ENCODE results near the gene KIF5C.

Gene KIF5C

DNA sequence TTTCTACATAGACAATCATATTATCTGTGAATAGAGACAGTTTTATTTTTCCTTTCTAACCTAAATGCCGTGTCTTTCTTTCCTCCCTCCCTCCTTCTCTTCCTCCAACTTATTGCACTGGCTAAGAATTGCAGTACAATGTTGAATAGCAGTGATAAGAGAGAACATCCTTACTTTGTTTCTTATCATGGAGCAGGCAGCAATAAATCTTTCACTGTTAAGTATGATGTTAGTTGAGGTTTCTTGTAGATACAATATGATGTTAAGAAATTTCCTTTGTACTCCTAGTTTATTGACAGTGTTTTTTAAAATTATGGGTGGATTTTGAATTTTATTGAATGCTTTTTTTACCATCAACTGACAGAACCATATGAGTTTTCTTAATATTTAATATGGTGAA, 169.5 kb downstream of the KIF5C start:
- Histone ChIP-seq H3K36me3 (ENCODE audit: insufficient read depth, insufficient read length, low read length) (no peaks in the 10 kb centered on the region), H3K9me3 (ENCODE audit: insufficient read depth, low read length) (peaks cover 8% of the 10 kb centered on the region; the same call in 1 of the 2 replicates), H3K4me3 (ENCODE audit: insufficient read length, low read depth) (no peak overlapping the region), H3K27me3 (ENCODE audit: insufficient read depth, insufficient read length) (peaks cover 5% of the 10 kb centered on the region), H3K9ac (ENCODE audit: insufficient read length, low read depth) (no peak overlapping the region), H3K4me1 (ENCODE audit: insufficient read depth, insufficient read length) (no peaks in the 10 kb centered on the region)
- no peak for DNase-seq (ENCODE audit: low read depth, low spot score)
- TF ChIP-seq ZNF274 (IDR thresholded peaks at IDR 0.05; ENCODE audit: low read depth, low read length), result no peak
- TF ChIP-seq YY1 (IDR thresholded peaks at IDR 0.05; ENCODE audit: insufficient read depth, insufficient read length), result no peak
- no peak for TF ChIP-seq SUZ12 (IDR thresholded peaks at IDR 0.05; ENCODE audit: extremely low read depth, insufficient read depth, insufficient read length)

DNA sequence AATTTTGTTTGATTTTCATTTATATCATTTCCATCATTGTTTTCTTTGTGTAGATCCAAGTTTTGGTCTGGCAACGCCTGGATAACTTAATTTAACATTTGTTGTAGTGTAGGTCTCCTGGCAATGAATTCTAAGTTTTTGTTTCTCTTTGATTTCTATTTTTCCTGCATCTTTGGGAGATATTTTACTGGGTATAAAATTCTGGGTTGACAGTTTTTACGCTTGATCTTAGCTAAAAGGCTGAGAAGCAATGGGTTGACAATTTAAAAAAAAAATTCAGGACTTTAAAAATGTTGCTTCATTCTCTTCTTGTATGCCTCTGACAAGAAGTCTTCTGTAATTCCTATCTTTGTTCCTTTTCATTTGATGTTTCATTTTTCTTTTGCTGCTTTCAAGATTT, 172.1 kb downstream of the KIF5C start:
- no peaks in the 10 kb centered on the region for H3K27me3 ChIP-seq (ENCODE audit: insufficient read depth, insufficient read length)
- H3K36me3 ChIP-seq (ENCODE audit: insufficient read depth, insufficient read length, low read length), result no peaks in the 10 kb centered on the region
- no peak for DNase-seq (ENCODE audit: low read depth, low spot score)
- no peaks in the 10 kb centered on the region for H3K4me1 ChIP-seq (ENCODE audit: insufficient read depth, insufficient read length)
- TF ChIP-seq SUZ12 (IDR thresholded peaks at IDR 0.05; ENCODE audit: extremely low read depth, insufficient read depth, insufficient read length) (no peak), YY1 (IDR thresholded peaks at IDR 0.05; ENCODE audit: insufficient read depth, insufficient read length) (no peak), ZNF274 (IDR thresholded peaks at IDR 0.05; ENCODE audit: low read depth, low read length) (no peak)
- no peak overlapping the region for H3K4me3 ChIP-seq (ENCODE audit: insufficient read length, low read depth)
- peaks cover 8% of the 10 kb centered on the region; the same call in 1 of the 2 replicates for H3K9me3 ChIP-seq (ENCODE audit: insufficient read depth, low read length)
- H3K9ac ChIP-seq (ENCODE audit: insufficient read length, low read depth), result no peak overlapping the region

DNA sequence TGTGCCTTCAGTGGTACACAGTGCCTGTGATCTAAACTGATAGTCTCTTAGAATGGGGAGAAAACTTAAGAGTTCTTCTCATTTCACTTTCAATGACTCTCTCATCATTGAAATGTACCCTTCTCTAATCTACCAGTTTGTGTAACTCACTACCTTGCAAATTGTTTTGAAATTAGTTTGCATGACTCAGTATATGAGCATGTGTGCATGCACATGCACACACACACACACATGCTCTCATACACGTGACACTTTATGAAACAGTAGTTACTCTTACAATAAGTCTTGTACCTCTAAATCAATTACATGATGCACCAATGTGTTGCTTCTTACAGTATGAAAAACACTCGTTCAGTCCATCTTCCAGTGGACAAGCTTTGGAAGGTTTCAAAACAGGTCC, 174.1 kb downstream of the KIF5C start:
- Histone ChIP-seq H3K9me3 (ENCODE audit: insufficient read depth, low read length) (peaks cover 8% of the 10 kb centered on the region; the same call in 1 of the 2 replicates), H3K27me3 (ENCODE audit: insufficient read depth, insufficient read length) (no peaks in the 10 kb centered on the region), H3K9ac (ENCODE audit: insufficient read length, low read depth) (no peak overlapping the region), H3K4me1 (ENCODE audit: insufficient read depth, insufficient read length) (no peaks in the 10 kb centered on the region), H3K4me3 (ENCODE audit: insufficient read length, low read depth) (no peak overlapping the region), H3K36me3 (ENCODE audit: insufficient read depth, insufficient read length, low read length) (no peaks in the 10 kb centered on the region)
- no peak for DNase-seq (ENCODE audit: low read depth, low spot score)
- no peak for TF ChIP-seq ZNF274 (IDR thresholded peaks at IDR 0.05; ENCODE audit: low read depth, low read length)
- no peak for TF ChIP-seq YY1 (IDR thresholded peaks at IDR 0.05; ENCODE audit: insufficient read depth, insufficient read length)
- TF ChIP-seq SUZ12 (IDR thresholded peaks at IDR 0.05; ENCODE audit: extremely low read depth, insufficient read depth, insufficient read length), result no peak

DNA sequence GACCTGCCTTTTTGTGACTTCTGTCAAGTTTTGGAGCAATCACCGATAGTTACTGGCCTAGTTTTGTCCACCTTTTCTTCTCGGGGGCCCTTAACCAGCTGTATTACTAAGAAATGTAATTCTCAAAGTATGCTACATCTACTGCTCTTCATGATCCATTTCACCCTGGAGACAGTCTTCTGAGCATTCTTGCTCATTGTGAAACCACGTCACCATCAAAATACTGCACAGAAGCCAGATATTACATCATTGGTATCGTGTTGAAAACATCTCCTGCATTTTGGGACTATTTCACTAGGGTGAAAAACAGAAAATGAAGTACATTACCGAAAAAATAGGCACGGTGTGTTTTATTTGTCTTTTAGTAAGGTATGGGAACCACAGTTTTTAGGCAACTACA, 175.2 kb downstream of the KIF5C start:
- H3K4me3 ChIP-seq (ENCODE audit: insufficient read length, low read depth), result no peak overlapping the region
- TF ChIP-seq ZNF274 (IDR thresholded peaks at IDR 0.05; ENCODE audit: low read depth, low read length), result no peak
- TF ChIP-seq SUZ12 (IDR thresholded peaks at IDR 0.05; ENCODE audit: extremely low read depth, insufficient read depth, insufficient read length), result no peak
- no peak for TF ChIP-seq YY1 (IDR thresholded peaks at IDR 0.05; ENCODE audit: insufficient read depth, insufficient read length)
- no peak for DNase-seq (ENCODE audit: low read depth, low spot score)
- H3K4me1 ChIP-seq (ENCODE audit: insufficient read depth, insufficient read length), result no peaks in the 10 kb centered on the region
- H3K9ac ChIP-seq (ENCODE audit: insufficient read length, low read depth), result no peak overlapping the region
- H3K27me3 ChIP-seq (ENCODE audit: insufficient read depth, insufficient read length), result no peaks in the 10 kb centered on the region
- peaks cover 8% of the 10 kb centered on the region; the same call in 1 of the 2 replicates for H3K9me3 ChIP-seq (ENCODE audit: insufficient read depth, low read length)
- H3K36me3 ChIP-seq (ENCODE audit: insufficient read depth, insufficient read length, low read length), result no peaks in the 10 kb centered on the region

DNA sequence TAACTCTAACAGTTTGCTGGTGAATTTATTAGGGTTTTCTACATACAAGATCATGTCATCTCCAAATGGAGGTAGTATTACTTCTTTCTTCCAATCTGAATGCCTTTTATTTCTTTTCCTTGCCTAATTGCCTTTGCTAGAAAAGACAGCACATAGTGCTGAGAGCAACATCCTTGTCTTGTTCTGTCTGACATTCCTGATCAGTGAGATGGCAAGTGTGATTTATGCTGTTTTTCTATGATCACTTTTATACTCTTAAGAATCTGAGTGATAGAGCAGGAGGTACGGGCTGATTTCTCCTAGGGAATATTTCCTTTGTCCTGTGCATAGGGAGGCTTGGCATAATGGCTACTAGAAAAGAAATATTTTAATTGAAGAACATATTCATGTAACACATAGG, 180.7 kb downstream of the KIF5C start:
- Histone ChIP-seq H3K36me3 (ENCODE audit: insufficient read depth, insufficient read length, low read length) (no peaks in the 10 kb centered on the region), H3K9ac (ENCODE audit: insufficient read length, low read depth) (no peak overlapping the region), H3K9me3 (ENCODE audit: insufficient read depth, low read length) (no peaks in the 10 kb centered on the region), H3K4me3 (ENCODE audit: insufficient read length, low read depth) (no peak overlapping the region), H3K4me1 (ENCODE audit: insufficient read depth, insufficient read length) (no peaks in the 10 kb centered on the region), H3K27me3 (ENCODE audit: insufficient read depth, insufficient read length) (no peaks in the 10 kb centered on the region)
- DNase-seq (ENCODE audit: low read depth, low spot score), result no peak
- no peak for TF ChIP-seq SUZ12 (IDR thresholded peaks at IDR 0.05; ENCODE audit: extremely low read depth, insufficient read depth, insufficient read length)
- no peak for TF ChIP-seq ZNF274 (IDR thresholded peaks at IDR 0.05; ENCODE audit: low read depth, low read length)
- no peak for TF ChIP-seq YY1 (IDR thresholded peaks at IDR 0.05; ENCODE audit: insufficient read depth, insufficient read length)

DNA sequence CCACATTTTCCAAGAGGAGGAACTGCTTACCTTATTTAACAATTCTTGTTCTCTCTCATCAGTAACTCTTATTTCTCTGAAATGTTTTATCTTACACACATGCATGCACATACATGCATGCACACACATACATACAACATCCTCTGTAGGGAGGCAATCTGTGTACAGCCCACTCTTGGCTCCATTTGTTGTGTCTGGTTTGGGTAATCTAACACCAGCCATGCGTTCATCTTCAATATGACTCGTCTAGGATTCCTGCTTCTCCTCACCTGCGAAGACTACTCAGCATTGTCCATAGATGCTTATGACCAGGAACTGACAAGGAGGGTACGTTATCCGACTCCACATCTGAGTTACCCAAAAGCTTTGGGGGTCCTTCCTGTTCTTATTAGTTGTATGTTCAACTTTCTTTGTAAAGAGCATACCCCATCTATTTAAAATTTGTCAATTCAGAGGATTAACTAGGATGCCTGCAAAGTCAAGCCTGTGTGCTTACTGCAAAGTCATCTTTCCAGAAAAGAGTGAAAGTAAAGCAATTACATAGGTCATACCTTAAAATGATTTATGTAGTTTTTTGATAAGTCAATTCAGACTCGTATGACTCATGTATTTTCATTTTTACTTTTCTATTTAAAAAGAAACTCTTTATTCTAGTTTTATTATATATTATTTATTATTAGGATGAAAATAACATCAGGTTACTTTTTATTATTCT, 181.7 kb downstream of the KIF5C start:
- Histone ChIP-seq H3K27me3 (ENCODE audit: insufficient read depth, insufficient read length) (no peaks in the 10 kb centered on the region), H3K4me1 (ENCODE audit: insufficient read depth, insufficient read length) (no peaks in the 10 kb centered on the region), H3K36me3 (ENCODE audit: insufficient read depth, insufficient read length, low read length) (no peaks in the 10 kb centered on the region), H3K4me3 (ENCODE audit: insufficient read length, low read depth) (no peak overlapping the region), H3K9ac (ENCODE audit: insufficient read length, low read depth) (no peak overlapping the region), H3K9me3 (ENCODE audit: insufficient read depth, low read length) (no peaks in the 10 kb centered on the region)
- DNase-seq (ENCODE audit: low read depth, low spot score), result no peak
- TF ChIP-seq ZNF274 (IDR thresholded peaks at IDR 0.05; ENCODE audit: low read depth, low read length) (no peak), YY1 (IDR thresholded peaks at IDR 0.05; ENCODE audit: insufficient read depth, insufficient read length) (no peak), SUZ12 (IDR thresholded peaks at IDR 0.05; ENCODE audit: extremely low read depth, insufficient read depth, insufficient read length) (no peak)

DNA sequence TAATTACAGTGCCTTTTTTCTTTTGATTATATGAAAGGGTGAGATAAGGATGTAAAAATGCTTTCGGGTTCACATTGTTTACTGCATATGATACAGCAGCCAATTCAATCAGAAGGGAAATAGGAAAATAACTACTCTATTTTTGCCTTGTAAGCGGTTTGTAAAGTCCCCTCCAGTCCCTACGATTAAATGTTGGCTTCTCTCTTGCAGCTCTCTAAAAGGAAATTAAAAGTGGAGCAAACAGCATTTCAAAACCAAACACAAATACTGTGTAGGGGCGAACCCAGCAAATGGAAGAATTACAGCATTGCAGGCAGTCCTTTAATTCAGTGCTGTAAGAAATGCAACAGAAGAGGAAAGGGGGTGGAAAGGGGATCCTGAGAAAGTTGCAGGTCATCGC, 182.4 kb downstream of the KIF5C start:
- Histone ChIP-seq H3K27me3 (ENCODE audit: insufficient read depth, insufficient read length) (no peaks in the 10 kb centered on the region), H3K9me3 (ENCODE audit: insufficient read depth, low read length) (no peaks in the 10 kb centered on the region), H3K4me3 (ENCODE audit: insufficient read length, low read depth) (no peak overlapping the region), H3K9ac (ENCODE audit: insufficient read length, low read depth) (no peak overlapping the region), H3K36me3 (ENCODE audit: insufficient read depth, insufficient read length, low read length) (no peaks in the 10 kb centered on the region), H3K4me1 (ENCODE audit: insufficient read depth, insufficient read length) (no peaks in the 10 kb centered on the region)
- no peak for DNase-seq (ENCODE audit: low read depth, low spot score)
- no peak for TF ChIP-seq YY1 (IDR thresholded peaks at IDR 0.05; ENCODE audit: insufficient read depth, insufficient read length)
- TF ChIP-seq ZNF274 (IDR thresholded peaks at IDR 0.05; ENCODE audit: low read depth, low read length), result no peak
- TF ChIP-seq SUZ12 (IDR thresholded peaks at IDR 0.05; ENCODE audit: extremely low read depth, insufficient read depth, insufficient read length), result no peak

All from NT2/D1 (cell line).